Activated CD4-positive, alpha-beta T cell treated with anti-CD3 and anti-CD28 coated beads, Interleukin-2, amount 50 U/mL, for 24 hours (primary cell): ENCODE data around the gene SMARCD2.
"Not testable (repeated sequence)": the region's sequence is repeated elsewhere in the genome, so short reads cannot be mapped to it uniquely, and the experiment has no call there.

Experiments
- DNase-seq, 2 donors: peaks; one replicate each; pipeline ENCODE4 v3.0.0-alpha.2; 2020; ENCODE audit warnings: low read depth in 1 of 2, low spot score in 1 of 2

The SMARCD2 gene

GRCh38 chr17:63816123-63816522 lies 26.4 kb downstream of the SMARCD2 start:
- no peak for DNase-seq

- no peak for DNase-seq
These were observed 32.5 kb downstream of the SMARCD2 start for GRCh38 chr17:63809970-63810369.

GRCh38 chr17:63805591-63805990 lies 36.9 kb downstream of the SMARCD2 start:
- DNase-seq, result no peak

GRCh38 chr17:63804328-63804727 lies 38.2 kb downstream of the SMARCD2 start:
- DNase-seq, result no peak

GRCh38 chr17:63800783-63801182 lies 41.7 kb downstream of the SMARCD2 start:
- DNase-seq, result no peak

GRCh38 chr17:63798572-63799106 lies 43.8 kb downstream of the SMARCD2 start:
- no peak for DNase-seq

- not testable (repeated sequence) for DNase-seq
These were observed 46.1 kb downstream of the SMARCD2 start for GRCh38 chr17:63796375-63796774.

- DNase-seq, result no peak
These were observed 50.3 kb downstream of the SMARCD2 start for GRCh38 chr17:63792055-63792729.

- DNase-seq, result no peak
These were observed 52.4 kb downstream of the SMARCD2 start for GRCh38 chr17:63790057-63790456.

- no peak for DNase-seq
These were observed 55.3 kb downstream of the SMARCD2 start for GRCh38 chr17:63786971-63787711.

- DNase-seq, result no peak
These were observed 56.4 kb downstream of the SMARCD2 start for GRCh38 chr17:63786117-63786516.

GRCh38 chr17:63785556-63785955 lies 56.9 kb downstream of the SMARCD2 start:
- no peak for DNase-seq

GRCh38 chr17:63783522-63783921 lies 59.0 kb downstream of the SMARCD2 start:
- no peak for DNase-seq
